GM12873 (cell line): ENCODE results near the gene GRM8.

Source experiments
- CTCF ChIP-seq: IDR thresholded peaks from 2 replicates; pipeline ENCODE4 v1.5.1; 2012; ENCODE audit warnings: low read depth, mild to moderate bottlenecking, moderate library complexity, low read length, control low read depth; ENCODE audit not compliant: insufficient read depth; ENCODE audit errors: missing control alignments

The GRM8 gene

GRCh38 chr7:126776498-126776897, 476.2 kb downstream of the GRM8 start:
- TF ChIP-seq CTCF: no peak

GRCh38 chr7:126774077-126774476, 478.7 kb downstream of the GRM8 start:
- no peak for TF ChIP-seq CTCF

GRCh38 chr7:126768836-126769235, 483.9 kb downstream of the GRM8 start:
- TF ChIP-seq CTCF: no peak

- TF ChIP-seq CTCF: no peak
These were observed 491.7 kb downstream of the GRM8 start for GRCh38 chr7:126760914-126761577.

- TF ChIP-seq CTCF: no peak
These were observed 497.4 kb downstream of the GRM8 start for GRCh38 chr7:126755381-126755780.

GRCh38 chr7:126750207-126750911, 502.4 kb downstream of the GRM8 start:
- no peak for TF ChIP-seq CTCF

GRCh38 chr7:126728967-126729366, 523.8 kb downstream of the GRM8 start:
- no peak for TF ChIP-seq CTCF
